SK-N-SH (cell line): ENCODE data around the gene SMIM36. TPM values are rescaled to one million over a fixed set of nuclear protein-coding genes. Genes with fewer than 3 reads are reported as not detected.

Source experiments
- CTCF ChIA-PET: fragments of 300-600, 350-600 bp; formaldehyde crosslinking; extraction: SDS; loops from one replicate; lab custom pipeline; 2021; lab: Yijun Ruan, JAX
- POLR2A ChIA-PET: fragments of 350-600 bp; sonication (Branson Sonifier 250); formaldehyde crosslinking; extraction: SDS; loops from one replicate; lab custom pipeline; 2020; ENCODE audit warnings: antibody characterized with exemption, inconsistent platforms; lab: Yijun Ruan, JAX
- DNase-seq: peaks from one replicate; pipeline ENCODE4 v3.0.0; 2012
- H2AFZ ChIP-seq: fragments of 200-600 bp; sonication (generic); 2 replicates; pipeline ENCODE4 v1.8.1; 2016; ENCODE audit warnings: antibody characterized with exemption, mild to moderate bottlenecking, low read depth
- H3F3A ChIP-seq: fragments of 200-600 bp; sonication (generic); replicated peaks from 2 replicates; pipeline ENCODE3; 2016; ENCODE audit warnings: antibody characterized with exemption, mild to moderate bottlenecking; ENCODE audit not compliant: insufficient read depth
- H3K27ac ChIP-seq, 2 experiments: fragments of 200-500 bp in 1 of 2; fragments of 200-600 bp in 1 of 2; sonication (Bioruptor generic) in 1 of 2; sonication (generic), shearing (Covaris generic) in 1 of 2; 2 replicates each; pipeline versions ENCODE4 v1.5.1 to v1.6.1; 2014 to 2016; ENCODE audit warnings: low read depth in 2 of 2, inconsistent platforms in 1 of 2, low read length in 1 of 2, mild to moderate bottlenecking in 1 of 2, mixed read lengths in 1 of 2
- H3K27me3 ChIP-seq: fragments of 200-600 bp; sonication (generic), shearing (Covaris generic); 2 replicates; pipeline ENCODE4 v1.6.1; 2016; ENCODE audit warnings: mixed run types; ENCODE audit not compliant: insufficient read depth
- H3K36me3 ChIP-seq, 2 experiments: fragments of 200-500 bp in 1 of 2; fragments of 200-600 bp in 1 of 2; sonication (Bioruptor generic) in 1 of 2; sonication (generic) in 1 of 2; replicated peaks in 1 of 2; 2 replicates each; pipeline versions ENCODE3 to v1.5.1; 2014 to 2016; ENCODE audit warnings: low read length in 1 of 2, mild to moderate bottlenecking in 1 of 2; ENCODE audit not compliant: insufficient read depth in 2 of 2, control insufficient read depth in 1 of 2
- H3K4me1 ChIP-seq, 2 experiments: fragments of 200-500 bp in 1 of 2; fragments of 200-600 bp in 1 of 2; sonication (Bioruptor generic) in 1 of 2; sonication (generic), shearing (Covaris generic) in 1 of 2; 2 replicates each; pipeline versions ENCODE4 v1.5.1 to v1.6.1; 2014 to 2016; ENCODE audit warnings: low read depth in 1 of 2, low read length in 1 of 2, mixed run types in 1 of 2; ENCODE audit not compliant: insufficient read depth in 2 of 2, control insufficient read depth in 1 of 2
- H3K4me2 ChIP-seq: fragments of 200-600 bp; sonication (generic), shearing (Covaris generic); 2 replicates; pipeline ENCODE4 v1.6.1; 2017; ENCODE audit warnings: mixed run types
- H3K4me3 ChIP-seq, 2 experiments: fragments of 200-500 bp in 1 of 2; fragments of 200-600 bp in 1 of 2; sonication (Bioruptor generic) in 1 of 2; sonication (generic), shearing (Covaris generic) in 1 of 2; 2 replicates each; pipeline versions ENCODE4 v1.5.1 to v1.8.1; 2014 to 2016; ENCODE audit warnings: low read depth in 2 of 2, inconsistent platforms in 1 of 2, low read length in 1 of 2, mild to moderate bottlenecking in 1 of 2, mixed read lengths in 1 of 2, moderate library complexity in 1 of 2
- H3K79me2 ChIP-seq: fragments of 200-600 bp; sonication (generic); 2 replicates; pipeline ENCODE4 v1.8.1; 2017; ENCODE audit warnings: mild to moderate bottlenecking; ENCODE audit not compliant: insufficient read depth
- H3K9ac ChIP-seq: fragments of 200-600 bp; sonication (generic); 2 replicates; pipeline ENCODE4 v1.6.1; 2017; ENCODE audit warnings: mixed run types
- H3K9me2 ChIP-seq: fragments of 200-600 bp; sonication (generic); 2 replicates; pipeline ENCODE4 v1.6.1; 2017; ENCODE audit warnings: mixed run types
- H3K9me3 ChIP-seq: fragments of 200-600 bp; sonication (generic); 2 replicates; pipeline ENCODE4 v1.6.1; 2017; ENCODE audit warnings: mixed run types, mild to moderate bottlenecking, moderate library complexity
- H4K20me1 ChIP-seq: fragments of 200-600 bp; sonication (generic); 2 replicates; pipeline ENCODE4 v1.6.1; 2017; ENCODE audit warnings: mild to moderate bottlenecking, mixed run types; ENCODE audit not compliant: insufficient read depth
- ELF1 ChIP-seq: IDR thresholded peaks from 2 replicates; pipeline ENCODE4 v1.4.0; 2012
- EP300 ChIP-seq, 2 experiments: IDR thresholded peaks; 2 replicates each; pipeline versions ENCODE4 v1.4.0 to v1.6.1; 2012; ENCODE audit warnings: borderline replicate concordance in 1 of 2, low read depth in 1 of 2, low read length in 1 of 2
- EZH2phosphoT487 ChIP-seq: fragments of 200-600 bp; sonication (generic); IDR thresholded peaks from 2 replicates; pipeline ENCODE4 v1.6.1; 2017; ENCODE audit warnings: low read depth, mixed run types, mild to moderate bottlenecking, antibody characterized with exemption, moderate library complexity, borderline replicate concordance
- FOSL2 ChIP-seq: IDR thresholded peaks from 2 replicates; pipeline ENCODE4 v1.4.0; 2012; ENCODE audit warnings: low read depth, mild to moderate bottlenecking, moderate library complexity, borderline replicate concordance
- FOXJ3 ChIP-seq: sonication (generic); formaldehyde crosslinking; IDR thresholded peaks from 2 replicates; pipeline ENCODE4 v1.5.1; 2020; ENCODE audit warnings: mild to moderate bottlenecking, missing genetic modification reagents
- FOXM1 ChIP-seq: IDR thresholded peaks from 2 replicates; pipeline ENCODE4 v1.4.0; 2012; ENCODE audit warnings: low read depth, mild to moderate bottlenecking
- JUND ChIP-seq: IDR thresholded peaks from 2 replicates; pipeline ENCODE4 v1.4.0; 2012
- MAX ChIP-seq: IDR thresholded peaks from 2 replicates; pipeline ENCODE4 v1.4.0; 2012; ENCODE audit warnings: low read depth
- MEF2A ChIP-seq: IDR thresholded peaks from 2 replicates; pipeline ENCODE4 v1.4.0; 2012; ENCODE audit warnings: low read depth, borderline replicate concordance
- NRF1 ChIP-seq: IDR thresholded peaks from 2 replicates; pipeline ENCODE4 v1.6.1; 2012; ENCODE audit warnings: low read depth, mild to moderate bottlenecking, low read length
- PBX3 ChIP-seq: IDR thresholded peaks from 2 replicates; pipeline ENCODE4; 2012
- POLR2AphosphoS5 ChIP-seq: IDR thresholded peaks from 2 replicates; pipeline ENCODE4 v1.6.1; 2012; ENCODE audit warnings: low read depth, low read length
- RCOR1 ChIP-seq: fragments of 150-350 bp; IDR thresholded peaks from 2 replicates; pipeline ENCODE4 v1.6.1; 2017; ENCODE audit warnings: antibody characterized with exemption, low read length
- TAF1 ChIP-seq: IDR thresholded peaks from 2 replicates; pipeline ENCODE4 v1.6.1; 2012; ENCODE audit warnings: low read depth, mild to moderate bottlenecking, low read length, moderate library complexity, borderline replicate concordance
- USF1 ChIP-seq: IDR thresholded peaks from 2 replicates; pipeline ENCODE4 v1.4.0; 2012; ENCODE audit warnings: low read depth, borderline replicate concordance
- YY1 ChIP-seq: IDR thresholded peaks from 2 replicates; pipeline ENCODE4 v1.4.0; 2012; ENCODE audit warnings: low read depth, mild to moderate bottlenecking
- WGBS: methylation state at CpG from one replicate; pipeline ENCODE4 v1.1.6; 2017; ENCODE audit warnings: low lambda C conversion rate; 5-methylcytosine and 5-hydroxymethylcytosine counted together
- polyA plus RNA-seq, 3 experiments: library from polyadenylated mRNA; depleted of rRNA; stranded (reverse); fragments of >200 nt; gene quantifications; 2 replicates each; pipeline ENCODE4 v1.2.3, GENCODE V29; 2012

The SMIM36 gene
- polyA plus RNA-seq (2012; rRNA removed), result not detected in 2 replicates
- not detected in 2 replicates for polyA plus RNA-seq (2012; cell fraction: cytosol; rRNA removed)
- not detected in 2 replicates for polyA plus RNA-seq (2012; cell fraction: nucleus; rRNA removed)

GRCh38 chr17:55510986-55511721 lies at the start of gene SMIM36:
Gene SMIM36 (minus strand): TSS chr17:55511452.
- CTCF ChIA-PET, result interaction anchor here (0.8 to 6.6 kb wide), 9 partner anchors 15 to 518 kb away, joined by 3 to 105 read pairs (median 4); partner anchors contain the start of gene MMD
- no peak within 1 kb of the TSS for H3K27ac ChIP-seq
- WGBS, result 81% methylated on average over 18 of the region's 18 CpGs
- H3K79me2 ChIP-seq, result no peaks in the 10 kb centered on the region
- no peak within 1 kb of the TSS for H3K9ac ChIP-seq
- TF ChIP-seq RCOR1 (no peak), EP300 (IDR thresholded peaks at IDR 0.05; ENCODE audit: borderline replicate concordance in 1 of 2, low read depth in 1 of 2, low read length in 1 of 2) (no peak), POLR2AphosphoS5 (no peak), NRF1 (no peak), FOXJ3 (CRISPR knock-in tag) (no peak), EZH2phosphoT487 (no peak), FOSL2 (no peak), TAF1 (no peak), JUND (no peak), YY1 (no peak), USF1 (no peak), ELF1 (no peak)
- TF ChIP-seq, all 33 proteins: peak for 0
- Histone ChIP-seq H3K27me3 (peaks cover 11% of the 10 kb centered on the region; the same call in 1 of the 2 replicates), H3K4me3 (no peak within 1 kb of the TSS), H4K20me1 (no peaks in the 10 kb centered on the region), H3K9me2 (no peaks in the 10 kb centered on the region), H3K4me2 (no peak within 1 kb of the TSS), H3F3A (no peaks in the 10 kb centered on the region), H3K4me1 (peaks cover 0 to 4% of the 10 kb centered on the region in 2 experiments; a peak in 2 of 4 replicates), H3K9me3 (no peaks in the 10 kb centered on the region), H2AFZ (no peak within 1 kb of the TSS), H3K36me3 (no peaks in the 10 kb centered on the region)
- DNase-seq, result no peak
- POLR2A ChIA-PET, result no interaction called here

GRCh38 chr17:55555772-55556171 lies 44.5 kb upstream of the SMIM36 start:
- Histone ChIP-seq H3K9me3 (no peaks in the 10 kb centered on the region), H3K36me3 (no peaks in the 10 kb centered on the region), H3F3A (no peaks in the 10 kb centered on the region), H3K27me3 (no peaks in the 10 kb centered on the region; the same call in 1 of the 2 replicates), H3K4me3 (no peak overlapping the region), H3K4me1 (no peaks in the 10 kb centered on the region), H2AFZ (no peak overlapping the region), H3K27ac (no peak overlapping the region), H3K79me2 (no peaks in the 10 kb centered on the region), H4K20me1 (no peaks in the 10 kb centered on the region), H3K9me2 (no peaks in the 10 kb centered on the region), H3K4me2 (no peak overlapping the region), H3K9ac (no peak overlapping the region)
- WGBS, result 55% methylated on average over 8 of the region's 8 CpGs
- ChIA-PET POLR2A (no interaction called here), CTCF (interaction anchor here (0.7 to 2.0 kb wide), 4 partner anchors 29 to 215 kb away, joined by 3 to 10 read pairs (median 5); no protein-coding TSS in a partner anchor)
- TF ChIP-seq FOSL2 (no peak), MEF2A (no peak), PBX3 (no peak), MAX (no peak), EZH2phosphoT487 (no peak), YY1 (no peak), FOXM1 (no peak), ELF1 (no peak)
- DNase-seq, result no peak
